ENCODE results near the gene SCRN2.

DNA sequence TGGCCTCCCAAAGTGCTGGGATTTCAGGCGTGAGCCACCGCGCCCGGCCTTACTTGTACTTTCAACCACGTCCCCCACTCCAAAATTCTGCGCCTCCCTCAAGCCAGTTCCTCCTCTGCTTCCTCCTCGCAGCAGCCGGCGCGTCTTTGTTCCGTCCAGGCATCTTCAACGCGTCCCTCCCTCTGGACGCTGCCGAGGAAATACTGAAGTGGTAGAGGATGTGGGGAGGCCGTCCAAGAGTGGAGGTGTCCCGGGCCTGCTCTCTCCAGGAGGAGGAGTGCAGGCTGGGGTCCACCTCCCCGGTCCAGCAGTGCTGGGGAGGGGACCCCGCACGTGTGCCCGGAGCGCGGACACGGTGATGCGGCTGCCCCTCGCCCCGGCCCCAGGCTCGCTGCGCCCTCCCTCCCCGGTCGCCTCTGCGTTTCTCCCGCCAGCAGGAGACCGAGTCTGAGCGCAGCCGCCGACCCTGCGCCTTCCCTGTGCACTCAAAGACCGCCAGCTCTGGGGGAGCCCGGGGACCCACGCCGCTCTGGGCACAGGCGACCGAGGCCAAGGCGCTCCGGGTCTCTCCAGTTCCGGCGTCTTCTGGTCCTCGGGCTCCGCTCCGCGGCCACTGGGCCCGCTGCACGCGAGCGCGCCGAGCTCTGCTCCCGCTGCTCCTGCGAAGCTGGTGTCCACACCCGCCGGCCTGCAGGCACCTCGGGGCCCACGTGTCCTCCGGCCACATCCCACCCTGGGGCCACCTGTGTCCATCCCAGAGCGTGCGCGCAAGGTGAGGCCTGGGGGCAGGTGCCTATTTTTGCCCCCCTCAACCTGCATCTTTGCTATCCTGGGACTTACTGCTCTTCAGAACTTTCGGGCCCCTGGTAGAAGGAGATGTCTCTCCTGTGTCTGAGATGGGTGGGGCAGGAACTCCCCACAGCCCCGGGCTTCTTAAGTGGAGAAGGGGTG is 51.2 kb downstream of the SCRN2 start:
- TF ChIP-seq POLR2A (IDR thresholded peaks at IDR 0.05) (no peak), EP300 (IDR thresholded peaks at IDR 0.05) (no peak), POLR2AphosphoS5 (IDR thresholded peaks at IDR 0.05) (no peak)
- TF ChIP-seq, protein P1, sequence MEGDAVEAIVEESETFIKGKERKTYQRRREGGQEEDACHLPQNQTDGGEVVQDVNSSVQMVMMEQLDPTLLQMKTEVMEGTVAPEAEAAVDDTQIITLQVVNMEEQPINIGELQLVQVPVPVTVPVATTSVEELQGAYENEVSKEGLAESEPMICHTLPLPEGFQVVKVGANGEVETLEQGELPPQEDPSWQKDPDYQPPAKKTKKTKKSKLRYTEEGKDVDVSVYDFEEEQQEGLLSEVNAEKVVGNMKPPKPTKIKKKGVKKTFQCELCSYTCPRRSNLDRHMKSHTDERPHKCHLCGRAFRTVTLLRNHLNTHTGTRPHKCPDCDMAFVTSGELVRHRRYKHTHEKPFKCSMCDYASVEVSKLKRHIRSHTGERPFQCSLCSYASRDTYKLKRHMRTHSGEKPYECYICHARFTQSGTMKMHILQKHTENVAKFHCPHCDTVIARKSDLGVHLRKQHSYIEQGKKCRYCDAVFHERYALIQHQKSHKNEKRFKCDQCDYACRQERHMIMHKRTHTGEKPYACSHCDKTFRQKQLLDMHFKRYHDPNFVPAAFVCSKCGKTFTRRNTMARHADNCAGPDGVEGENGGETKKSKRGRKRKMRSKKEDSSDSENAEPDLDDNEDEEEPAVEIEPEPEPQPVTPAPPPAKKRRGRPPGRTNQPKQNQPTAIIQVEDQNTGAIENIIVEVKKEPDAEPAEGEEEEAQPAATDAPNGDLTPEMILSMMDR (IDR thresholded peaks at IDR 0.05) = peak in 3 of 4 experiments; percentile 35 to 48 (median 38)

Measured in sigmoid colon (tissue), 4 donors.